ENCODE measurements around the gene MEIS1.
"Not testable (repeated sequence)": the region's sequence is repeated elsewhere in the genome, so short reads cannot be mapped to it uniquely, and the experiment has no call there.

The MEIS1 gene

GRCh38 chr2:66434679-66435548 lies at the start of gene MEIS1:
Gene MEIS1 (plus strand): TSS chr2:66435125. CDS start chr2:66435857, 732 bp downstream.
- DNase-seq, result peak; percentile 99

GRCh38 chr2:66387016-66387753 lies 47.7 kb upstream of the MEIS1 start:
- no peak for DNase-seq

- peak; percentile 17 for DNase-seq
Observed at GRCh38 chr2:66389651-66390131, 45.2 kb upstream of the MEIS1 start.

GRCh38 chr2:66390152-66390551 lies 44.8 kb upstream of the MEIS1 start:
- DNase-seq, result no peak

GRCh38 chr2:66390811-66391210 lies 44.1 kb upstream of the MEIS1 start:
- DNase-seq, result no peak

GRCh38 chr2:66391240-66391639 lies 43.7 kb upstream of the MEIS1 start:
- not testable (repeated sequence) for DNase-seq

GRCh38 chr2:66405473-66405872 lies 29.5 kb upstream of the MEIS1 start:
- no peak for DNase-seq

GRCh38 chr2:66408905-66409304 lies 26.0 kb upstream of the MEIS1 start:
- no peak for DNase-seq

- DNase-seq, result no peak
Observed at GRCh38 chr2:66412874-66413273, 22.1 kb upstream of the MEIS1 start.

- DNase-seq, result no peak
Observed at GRCh38 chr2:66414896-66415295, 20.0 kb upstream of the MEIS1 start.

GRCh38 chr2:66418381-66418780 lies 16.5 kb upstream of the MEIS1 start:
- DNase-seq, result no peak

GRCh38 chr2:66421612-66422011 lies 13.3 kb upstream of the MEIS1 start:
- DNase-seq, result no peak

- no peak for DNase-seq
Observed at GRCh38 chr2:66423391-66424124, 11.4 kb upstream of the MEIS1 start.

GRCh38 chr2:66426244-66427111 lies 8.4 kb upstream of the MEIS1 start:
- no peak for DNase-seq

GRCh38 chr2:66427300-66427699 lies 7.6 kb upstream of the MEIS1 start:
- DNase-seq, result no peak

GRCh38 chr2:66428986-66429612 lies 5.8 kb upstream of the MEIS1 start:
- DNase-seq, result peak; percentile 68

- DNase-seq, result no peak
Observed at GRCh38 chr2:66429693-66430504, 5.0 kb upstream of the MEIS1 start.

- no peak for DNase-seq
Observed at GRCh38 chr2:66430505-66431273, 4.2 kb upstream of the MEIS1 start.

GRCh38 chr2:66431274-66431642 lies 3.7 kb upstream of the MEIS1 start:
- no peak for DNase-seq
